Thyroid gland (tissue), 4 donors: ENCODE results near the gene IP6K3. TPM values are rescaled to one million over a fixed set of nuclear protein-coding genes. Genes with fewer than 3 reads are reported as not detected.

ENCODE experiments used
- DNase-seq, 2 donors: peaks; one replicate each; pipeline ENCODE4 v3.0.0-alpha.2; 2019
- H3K27ac ChIP-seq, 3 donors: fragments of 200-600 bp; sonication (generic); 1 replicate in 2 of 3; 2 replicates in 1 of 3; pipeline ENCODE4 v1.5.1; 2016 to 2019; ENCODE audit warnings: mild to moderate bottlenecking in 1 of 3, moderate library complexity in 1 of 3
- H3K27me3 ChIP-seq: fragments of 200-600 bp; sonication (generic); one replicate; pipeline ENCODE4 v1.5.1; 2019
- H3K36me3 ChIP-seq, 2 donors: fragments of 200-600 bp; sonication (generic); one replicate each; pipeline ENCODE4 v1.5.1; 2016 to 2019
- H3K4me1 ChIP-seq, 2 donors: fragments of 200-600 bp; sonication (generic); one replicate each; pipeline ENCODE4 v1.5.1; 2017 to 2019
- H3K4me3 ChIP-seq, 3 donors: fragments of 200-600 bp; sonication (generic); replicated peaks in 1 of 3; 1 replicate in 2 of 3; 2 replicates in 1 of 3; pipeline ENCODE4 v1.5.1; 2016; ENCODE audit warnings: mild to moderate bottlenecking in 1 of 3
- H3K9me3 ChIP-seq: fragments of 200-600 bp; sonication (generic); one replicate; pipeline ENCODE4 v1.5.1; 2017
- POLR2A ChIP-seq, 2 donors: fragments of 450-650 bp; IDR thresholded peaks; one replicate each; pipeline ENCODE4 v1.6.1; 2017; ENCODE audit warnings: antibody characterized with exemption in 2 of 2, mild to moderate bottlenecking in 2 of 2, moderate library complexity in 1 of 2
- WGBS, 2 donors: methylation state at CpG; one replicate each; pipeline ENCODE4 v1.1.5; 2017; 5-methylcytosine and 5-hydroxymethylcytosine counted together
- intact Hi-C: fragments of 100-400 bp; cut with DNase I; formaldehyde crosslinking; loops from one replicate; pipeline ENCODE4 v1.15.1; 2023
- total RNA-seq, 4 donors: library from RNA; depleted of rRNA; stranded (reverse); fragments of >200 nt; gene quantifications; one replicate each; pipeline ENCODE4 v1.2.3, GENCODE V29; 2016
- TF ChIP-seq, protein P1 (sequence below), 6 experiments: fragments of 200-600 bp in 3 of 6; fragments of 450-650 bp in 3 of 6; sonication (generic) in 3 of 6; IDR thresholded peaks; one replicate each; pipeline ENCODE4 v1.5.1; 2016 to 2019; ENCODE audit warnings: antibody characterized with exemption in 6 of 6, mild to moderate bottlenecking in 2 of 6, inconsistent platforms in 1 of 6, moderate library complexity in 1 of 6

The IP6K3 gene
- total RNA-seq, 4 donors from 2014 or later = 7.9 to 20.5 (median 17.1) TPM

DNA sequence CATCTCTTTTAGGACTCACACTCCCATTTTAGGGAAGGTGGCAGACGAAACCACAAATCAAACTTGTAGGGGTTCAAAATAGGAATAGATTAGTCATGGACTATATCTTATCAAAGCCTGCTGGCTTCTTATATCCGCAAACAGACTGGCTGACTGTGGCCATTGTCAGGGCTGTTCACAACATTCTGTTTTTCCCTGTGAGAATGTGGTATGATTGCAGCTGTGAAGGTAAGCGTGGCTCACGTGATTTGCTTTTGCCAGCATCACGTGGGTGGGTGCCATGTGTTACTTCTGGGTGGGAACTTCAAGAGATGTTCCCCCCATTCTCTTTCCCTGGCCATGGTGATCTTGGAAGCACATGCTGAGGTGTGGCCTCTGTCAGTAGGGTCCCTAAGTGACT is 5.9 kb downstream of the IP6K3 start:
- Histone ChIP-seq H3K9me3 (no peaks in the 10 kb centered on the region), H3K4me1 (peaks cover 20 to 24% of the 10 kb centered on the region in 2 donors), H3K27ac (no peak overlapping the region), H3K36me3 (peaks cover 0 to 4% of the 10 kb centered on the region in 2 donors), H3K27me3 (no peaks in the 10 kb centered on the region), H3K4me3 (no peak overlapping the region)
- no peak for TF ChIP-seq POLR2A (IDR thresholded peaks at IDR 0.05)
- TF ChIP-seq, protein P1, sequence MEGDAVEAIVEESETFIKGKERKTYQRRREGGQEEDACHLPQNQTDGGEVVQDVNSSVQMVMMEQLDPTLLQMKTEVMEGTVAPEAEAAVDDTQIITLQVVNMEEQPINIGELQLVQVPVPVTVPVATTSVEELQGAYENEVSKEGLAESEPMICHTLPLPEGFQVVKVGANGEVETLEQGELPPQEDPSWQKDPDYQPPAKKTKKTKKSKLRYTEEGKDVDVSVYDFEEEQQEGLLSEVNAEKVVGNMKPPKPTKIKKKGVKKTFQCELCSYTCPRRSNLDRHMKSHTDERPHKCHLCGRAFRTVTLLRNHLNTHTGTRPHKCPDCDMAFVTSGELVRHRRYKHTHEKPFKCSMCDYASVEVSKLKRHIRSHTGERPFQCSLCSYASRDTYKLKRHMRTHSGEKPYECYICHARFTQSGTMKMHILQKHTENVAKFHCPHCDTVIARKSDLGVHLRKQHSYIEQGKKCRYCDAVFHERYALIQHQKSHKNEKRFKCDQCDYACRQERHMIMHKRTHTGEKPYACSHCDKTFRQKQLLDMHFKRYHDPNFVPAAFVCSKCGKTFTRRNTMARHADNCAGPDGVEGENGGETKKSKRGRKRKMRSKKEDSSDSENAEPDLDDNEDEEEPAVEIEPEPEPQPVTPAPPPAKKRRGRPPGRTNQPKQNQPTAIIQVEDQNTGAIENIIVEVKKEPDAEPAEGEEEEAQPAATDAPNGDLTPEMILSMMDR (IDR thresholded peaks at IDR 0.05) = no peak
- WGBS, 2 donors = 90 to 92% methylated on average over 5 of the region's 5 CpGs
- intact Hi-C loops = no loop called here
- DNase-seq = no peak

DNA sequence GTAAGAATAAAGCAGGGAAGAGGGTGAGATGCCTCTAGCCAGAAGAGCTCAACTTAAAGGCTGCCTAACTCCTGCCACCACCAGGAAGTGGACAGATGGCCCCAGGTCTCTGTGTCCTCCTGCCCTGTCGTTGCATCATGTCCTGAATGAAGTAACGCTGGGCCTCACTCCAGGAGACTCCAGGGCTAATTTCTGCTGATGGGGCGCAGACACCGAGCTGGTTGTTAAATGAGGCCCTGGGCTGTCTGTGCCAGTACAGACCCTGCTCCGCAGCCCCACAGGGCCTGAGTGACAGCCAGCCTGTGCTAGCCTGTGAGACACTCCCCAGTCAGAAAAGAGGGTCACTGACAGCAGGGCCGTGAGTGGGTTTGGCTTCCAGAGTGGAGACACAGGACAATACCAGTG is 6.5 kb downstream of the IP6K3 start:
- no peak overlapping the region for H3K27ac ChIP-seq
- intact Hi-C loops = no loop called here
- no peaks in the 10 kb centered on the region for H3K9me3 ChIP-seq
- peaks cover 18% of the 10 kb centered on the region in 2 donors for H3K4me1 ChIP-seq
- WGBS, 2 donors = 76 to 84% methylated on average over 6 of the region's 6 CpGs
- H3K36me3 ChIP-seq = peaks cover 1 to 4% of the 10 kb centered on the region in 2 donors
- no peak overlapping the region for H3K4me3 ChIP-seq
- TF ChIP-seq, protein P1 (IDR thresholded peaks at IDR 0.05) = no peak
- no peak for TF ChIP-seq POLR2A (IDR thresholded peaks at IDR 0.05)
- no peaks in the 10 kb centered on the region for H3K27me3 ChIP-seq
- DNase-seq = no peak

DNA sequence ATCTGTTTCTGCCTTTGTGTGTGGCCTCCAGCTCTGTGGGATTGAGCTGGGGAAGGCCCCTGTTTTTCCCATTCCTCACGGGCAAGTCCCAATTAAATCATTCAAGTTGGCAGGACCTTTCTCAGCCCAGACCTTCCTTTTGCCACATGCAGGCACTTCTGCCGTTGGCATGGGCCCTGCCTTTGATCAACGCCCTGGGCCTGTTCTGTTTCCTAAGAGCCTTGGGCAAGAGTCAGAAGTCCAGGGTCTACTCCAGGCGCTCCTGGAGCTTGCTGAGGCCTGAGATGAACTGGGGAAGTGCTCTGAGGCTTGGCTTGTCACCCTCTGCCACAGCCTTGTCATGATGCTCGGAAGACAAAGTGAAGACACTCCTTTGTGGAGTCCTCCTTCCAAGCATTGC is 7.1 kb downstream of the IP6K3 start:
- no peak for DNase-seq
- no peak overlapping the region for H3K4me3 ChIP-seq
- intact Hi-C loops = no loop called here
- H3K4me1 ChIP-seq = peaks cover 11 to 12% of the 10 kb centered on the region in 2 donors
- peaks cover 8 to 10% of the 10 kb centered on the region in 2 donors for H3K36me3 ChIP-seq
- no peak overlapping the region for H3K27ac ChIP-seq
- 67 to 91% methylated on average over 3 to 5 of the region's 5 CpGs for WGBS, 2 donors
- H3K9me3 ChIP-seq = no peaks in the 10 kb centered on the region
- no peak for TF ChIP-seq POLR2A (IDR thresholded peaks at IDR 0.05)
- TF ChIP-seq, protein P1 (IDR thresholded peaks at IDR 0.05) = no peak
- no peaks in the 10 kb centered on the region for H3K27me3 ChIP-seq

DNA sequence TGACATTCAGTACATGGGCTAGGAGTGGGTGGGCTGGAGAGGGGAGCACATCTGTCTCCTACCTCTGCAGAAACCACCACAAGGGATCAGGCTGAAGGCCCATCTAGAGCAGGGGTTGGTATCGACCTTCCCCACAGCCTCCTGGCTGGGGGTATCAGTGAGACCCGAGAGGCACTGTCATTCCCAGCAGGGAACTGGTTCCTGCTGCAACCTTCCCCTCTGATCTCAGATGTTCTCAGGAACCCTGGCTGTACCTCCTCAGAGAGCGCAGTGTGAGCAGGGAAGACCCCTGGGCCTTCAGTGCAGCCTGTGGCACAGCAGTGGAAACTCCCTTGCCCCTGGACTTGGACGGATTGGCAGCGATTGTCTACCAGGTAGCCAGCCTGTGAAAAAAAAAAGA is 7.8 kb downstream of the IP6K3 start:
- Histone ChIP-seq H3K36me3 (peaks cover 11 to 12% of the 10 kb centered on the region in 2 donors), H3K9me3 (no peaks in the 10 kb centered on the region), H3K4me3 (no peak overlapping the region), H3K27me3 (no peaks in the 10 kb centered on the region), H3K4me1 (peaks cover 5 to 7% of the 10 kb centered on the region in 2 donors), H3K27ac (no peak overlapping the region)
- intact Hi-C loops = no loop called here
- 94% methylated on average over 5 of the region's 5 CpGs; no CpG with 5 or more reads in 1 of the 2 donors for WGBS, 2 donors
- no peak for DNase-seq
- no peak for TF ChIP-seq POLR2A (IDR thresholded peaks at IDR 0.05)
- TF ChIP-seq, protein P1 (IDR thresholded peaks at IDR 0.05) = no peak

DNA sequence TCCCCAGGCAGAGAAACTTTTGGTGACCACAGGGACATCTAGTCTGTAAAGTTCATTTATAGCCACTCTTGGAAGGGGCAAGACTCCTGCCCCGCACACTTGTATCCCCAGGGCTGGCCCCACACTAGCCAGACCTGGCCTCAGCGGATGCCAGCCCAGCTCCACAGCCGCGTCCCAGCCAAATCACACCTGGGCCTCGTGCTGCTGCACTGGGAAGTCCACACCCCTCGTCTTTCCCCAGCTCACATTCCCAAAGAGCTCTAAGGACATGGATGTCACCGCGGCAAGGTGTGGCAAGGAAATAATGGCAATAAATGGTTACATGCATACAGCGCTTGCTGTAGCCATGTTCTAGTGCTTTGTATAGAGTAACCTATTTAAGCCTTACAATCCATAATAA is 8.6 kb downstream of the IP6K3 start:
- no peak for DNase-seq
- Histone ChIP-seq H3K36me3 (peaks cover 12 to 17% of the 10 kb centered on the region in 2 donors), H3K4me3 (no peak overlapping the region), H3K4me1 (peaks cover 0 to 6% of the 10 kb centered on the region in 2 donors), H3K27ac (no peak overlapping the region), H3K27me3 (no peaks in the 10 kb centered on the region), H3K9me3 (no peaks in the 10 kb centered on the region)
- no peak for TF ChIP-seq POLR2A (IDR thresholded peaks at IDR 0.05)
- TF ChIP-seq, protein P1 (IDR thresholded peaks at IDR 0.05) = no peak
- 91 to 93% methylated on average over 8 to 9 of the region's 9 CpGs for WGBS, 2 donors
- intact Hi-C loops = no loop called here
